ENCODE data around the gene NTSR1.

DNA sequence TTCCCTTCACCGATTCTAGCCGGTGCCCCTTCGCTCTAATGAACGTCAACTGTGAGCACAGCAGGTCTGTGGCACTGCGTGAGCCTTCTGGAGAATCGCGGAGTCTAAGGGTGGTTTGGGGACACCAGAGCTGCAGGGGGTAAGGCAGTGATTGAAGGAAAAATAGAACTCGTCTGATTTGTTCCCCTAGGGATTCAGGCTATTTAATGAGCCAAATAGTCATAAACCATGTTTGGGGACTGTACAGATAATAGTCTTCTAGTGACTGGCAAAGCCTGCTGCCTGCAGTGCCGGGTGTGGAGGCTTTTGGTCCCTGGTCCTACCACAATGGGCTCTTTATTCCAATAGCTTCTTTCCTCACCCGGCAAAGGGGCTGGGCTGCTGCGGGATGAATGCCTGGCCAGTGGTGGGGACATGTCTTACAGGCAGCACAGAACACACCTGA is 11.1 kb upstream of the NTSR1 start:
- TF ChIP-seq, protein P1, sequence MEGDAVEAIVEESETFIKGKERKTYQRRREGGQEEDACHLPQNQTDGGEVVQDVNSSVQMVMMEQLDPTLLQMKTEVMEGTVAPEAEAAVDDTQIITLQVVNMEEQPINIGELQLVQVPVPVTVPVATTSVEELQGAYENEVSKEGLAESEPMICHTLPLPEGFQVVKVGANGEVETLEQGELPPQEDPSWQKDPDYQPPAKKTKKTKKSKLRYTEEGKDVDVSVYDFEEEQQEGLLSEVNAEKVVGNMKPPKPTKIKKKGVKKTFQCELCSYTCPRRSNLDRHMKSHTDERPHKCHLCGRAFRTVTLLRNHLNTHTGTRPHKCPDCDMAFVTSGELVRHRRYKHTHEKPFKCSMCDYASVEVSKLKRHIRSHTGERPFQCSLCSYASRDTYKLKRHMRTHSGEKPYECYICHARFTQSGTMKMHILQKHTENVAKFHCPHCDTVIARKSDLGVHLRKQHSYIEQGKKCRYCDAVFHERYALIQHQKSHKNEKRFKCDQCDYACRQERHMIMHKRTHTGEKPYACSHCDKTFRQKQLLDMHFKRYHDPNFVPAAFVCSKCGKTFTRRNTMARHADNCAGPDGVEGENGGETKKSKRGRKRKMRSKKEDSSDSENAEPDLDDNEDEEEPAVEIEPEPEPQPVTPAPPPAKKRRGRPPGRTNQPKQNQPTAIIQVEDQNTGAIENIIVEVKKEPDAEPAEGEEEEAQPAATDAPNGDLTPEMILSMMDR (IDR thresholded peaks at IDR 0.05), result no peak
- no peak for TF ChIP-seq POLR2A (IDR thresholded peaks at IDR 0.05)
